Upper lobe of left lung (tissue), 4 donors: ENCODE measurements around the gene CCDC40.

Source experiments
- CTCF ChIP-seq, 6 experiments: fragments of 450-650 bp in 4 of 6; fragments of 200-600 bp in 2 of 6; sonication (generic) in 2 of 6; IDR thresholded peaks; one replicate each; pipeline ENCODE4 v1.5.1; 2016 to 2019; ENCODE audit warnings: antibody characterized with exemption in 6 of 6
- EP300 ChIP-seq, 4 donors: sonication (generic); formaldehyde crosslinking; IDR thresholded peaks; one replicate each; pipeline ENCODE4 v1.5.1; 2017; ENCODE audit warnings: antibody characterized with exemption in 4 of 4, control low read depth in 2 of 4
- POLR2A ChIP-seq, 4 donors: fragments of 450-650 bp; IDR thresholded peaks; one replicate each; pipeline ENCODE4 v1.5.1; 2016 to 2017; ENCODE audit warnings: antibody characterized with exemption in 4 of 4, mild to moderate bottlenecking in 2 of 4
- POLR2AphosphoS5 ChIP-seq, 2 donors: sonication (generic); formaldehyde crosslinking; IDR thresholded peaks; one replicate each; pipeline ENCODE4 v1.5.1; 2017; ENCODE audit warnings: antibody characterized with exemption in 2 of 2

GRCh38 chr17:79992649-79993389 is 43.6 kb upstream of the CCDC40 start:
- no peak for TF ChIP-seq POLR2A (IDR thresholded peaks at IDR 0.05)
- no peak for TF ChIP-seq POLR2AphosphoS5 (IDR thresholded peaks at IDR 0.05)
- no peak for TF ChIP-seq CTCF (IDR thresholded peaks at IDR 0.05)
- no peak for TF ChIP-seq EP300 (IDR thresholded peaks at IDR 0.05)
